Mononuclear cell (primary cell): ENCODE data around the gene CCDC85C. TPM values are rescaled to one million over a fixed set of nuclear protein-coding genes. Genes with fewer than 3 reads are reported as not detected.

Experiments used
- H3K27me3 ChIP-seq: 2 replicates; pipeline ENCODE4 v1.6.0; 2011; ENCODE audit warnings: low read length, control low read depth; ENCODE audit not compliant: insufficient read depth
- H3K4me1 ChIP-seq: 2 replicates; pipeline ENCODE4 v1.5.1; 2011; ENCODE audit warnings: mild to moderate bottlenecking, low read length, control low read depth; ENCODE audit not compliant: insufficient read depth
- H3K4me3 ChIP-seq: 2 replicates; pipeline ENCODE4 v1.5.1; 2011; ENCODE audit warnings: mild to moderate bottlenecking, low read length, moderate library complexity
- H3K9me3 ChIP-seq: 2 replicates; pipeline ENCODE4 v1.5.1; 2011; ENCODE audit warnings: low read depth, mild to moderate bottlenecking, control low read depth, low read length
- total RNA-seq: library from RNA; depleted of rRNA; stranded (reverse); fragments of >200 nt; gene quantifications from one replicate; pipeline ENCODE4 v1.2.3, GENCODE V29; 2012

The CCDC85C gene
- total RNA-seq, 1 donor, result 2.9 TPM

GRCh38 chr14:99636487-99636886, 32.5 kb upstream of the CCDC85C start:
- no peaks in the 10 kb centered on the region for H3K4me1 ChIP-seq
- H3K4me3 ChIP-seq, result no peak overlapping the region
- H3K27me3 ChIP-seq, result no peaks in the 10 kb centered on the region
- H3K9me3 ChIP-seq, result no peaks in the 10 kb centered on the region

DNA sequence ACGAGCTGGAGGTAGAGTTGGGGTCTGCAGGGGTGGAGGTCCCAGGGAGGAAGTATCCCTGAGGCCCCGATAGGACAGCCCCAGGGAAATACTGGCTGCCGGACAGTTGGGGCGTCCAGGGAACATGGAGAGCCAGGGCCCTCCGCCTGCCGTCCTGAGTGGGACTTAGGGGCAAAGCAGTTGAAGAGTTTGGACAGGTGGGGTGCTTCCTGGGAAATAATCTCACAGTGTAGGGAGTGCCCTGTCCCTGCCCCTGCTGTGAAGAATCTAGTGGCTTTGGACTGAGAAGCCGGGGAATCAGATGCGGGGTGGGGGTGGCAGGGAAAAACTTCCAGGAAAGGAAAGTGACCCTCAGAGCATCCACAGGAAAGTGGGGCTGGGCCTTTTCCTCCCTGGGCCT, 31.1 kb upstream of the CCDC85C start:
- H3K4me1 ChIP-seq, result no peaks in the 10 kb centered on the region
- H3K9me3 ChIP-seq, result no peaks in the 10 kb centered on the region
- H3K27me3 ChIP-seq, result no peaks in the 10 kb centered on the region
- H3K4me3 ChIP-seq, result no peak overlapping the region

GRCh38 chr14:99634443-99634842, 30.4 kb upstream of the CCDC85C start:
- no peaks in the 10 kb centered on the region for H3K4me1 ChIP-seq
- no peaks in the 10 kb centered on the region for H3K9me3 ChIP-seq
- no peak overlapping the region for H3K4me3 ChIP-seq
- H3K27me3 ChIP-seq, result no peaks in the 10 kb centered on the region

- H3K27me3 ChIP-seq, result no peaks in the 10 kb centered on the region
- H3K4me1 ChIP-seq, result no peaks in the 10 kb centered on the region
- no peaks in the 10 kb centered on the region for H3K9me3 ChIP-seq
- no peak overlapping the region for H3K4me3 ChIP-seq
Observed at GRCh38 chr14:99633918-99634317, 29.9 kb upstream of the CCDC85C start.

- Histone ChIP-seq H3K9me3 (no peaks in the 10 kb centered on the region), H3K4me3 (no peak overlapping the region), H3K27me3 (no peaks in the 10 kb centered on the region), H3K4me1 (no peaks in the 10 kb centered on the region)
Observed at GRCh38 chr14:99633141-99633540, 29.1 kb upstream of the CCDC85C start.

DNA sequence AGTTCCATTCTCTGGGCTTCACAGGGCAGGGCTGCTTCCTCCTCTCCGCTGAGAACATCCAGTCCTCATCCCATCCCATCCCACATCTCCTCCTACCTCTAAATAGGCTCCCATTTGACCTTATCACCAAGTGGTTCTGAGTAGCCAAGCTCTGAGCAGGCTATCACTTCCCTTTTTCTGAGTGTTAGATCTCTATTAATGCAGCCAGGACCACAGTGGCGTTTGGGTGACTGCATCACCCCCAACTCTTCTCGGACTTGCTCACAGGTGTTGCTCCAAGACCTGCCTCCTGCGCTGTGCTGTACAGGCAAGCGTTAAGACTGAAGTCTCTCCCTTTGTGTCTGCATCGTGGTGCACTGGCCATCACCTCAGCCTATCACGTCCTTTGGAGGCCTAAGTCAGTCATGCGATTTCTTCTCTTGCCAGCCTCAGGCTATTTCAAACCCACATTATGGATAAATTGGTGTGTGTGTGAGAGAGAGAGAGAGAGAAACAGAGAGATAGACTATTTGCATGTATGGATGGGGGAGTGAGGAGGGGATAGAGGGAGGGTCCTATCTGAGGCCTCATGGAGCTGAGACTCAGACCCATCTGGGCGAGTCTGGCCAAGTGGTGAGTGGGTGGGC, 28.5 kb upstream of the CCDC85C start:
- Histone ChIP-seq H3K27me3 (no peaks in the 10 kb centered on the region), H3K4me1 (no peaks in the 10 kb centered on the region), H3K9me3 (no peaks in the 10 kb centered on the region), H3K4me3 (no peak overlapping the region)

DNA sequence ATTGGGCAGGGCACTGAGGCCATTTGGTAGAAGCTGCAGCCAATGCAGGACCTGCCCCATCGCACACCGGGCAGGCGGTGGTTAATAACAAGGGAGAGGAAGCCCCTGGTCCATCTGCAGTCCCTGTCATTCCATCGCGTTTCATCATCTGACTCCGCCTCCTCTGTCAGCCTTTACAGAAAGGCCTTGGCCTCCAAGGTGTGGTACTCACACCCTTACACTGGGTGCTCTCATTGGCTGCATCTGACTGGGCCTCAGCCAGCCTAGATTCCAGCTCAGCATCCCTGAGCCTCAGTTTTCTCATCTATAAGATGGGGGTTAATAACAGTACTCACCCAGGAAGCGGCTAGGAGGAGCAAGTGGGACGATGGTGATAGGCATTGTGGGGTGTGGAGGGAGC, 26.2 kb upstream of the CCDC85C start:
- Histone ChIP-seq H3K4me3 (no peak overlapping the region), H3K27me3 (no peaks in the 10 kb centered on the region), H3K4me1 (no peaks in the 10 kb centered on the region), H3K9me3 (no peaks in the 10 kb centered on the region)

- H3K27me3 ChIP-seq, result no peaks in the 10 kb centered on the region
- no peaks in the 10 kb centered on the region for H3K4me1 ChIP-seq
- no peak overlapping the region for H3K4me3 ChIP-seq
- no peaks in the 10 kb centered on the region for H3K9me3 ChIP-seq
Observed at GRCh38 chr14:99628887-99629618, 25.0 kb upstream of the CCDC85C start.

GRCh38 chr14:99627510-99628381, 23.7 kb upstream of the CCDC85C start:
- Histone ChIP-seq H3K27me3 (no peaks in the 10 kb centered on the region), H3K4me1 (no peaks in the 10 kb centered on the region), H3K9me3 (no peaks in the 10 kb centered on the region), H3K4me3 (no peak overlapping the region)

DNA sequence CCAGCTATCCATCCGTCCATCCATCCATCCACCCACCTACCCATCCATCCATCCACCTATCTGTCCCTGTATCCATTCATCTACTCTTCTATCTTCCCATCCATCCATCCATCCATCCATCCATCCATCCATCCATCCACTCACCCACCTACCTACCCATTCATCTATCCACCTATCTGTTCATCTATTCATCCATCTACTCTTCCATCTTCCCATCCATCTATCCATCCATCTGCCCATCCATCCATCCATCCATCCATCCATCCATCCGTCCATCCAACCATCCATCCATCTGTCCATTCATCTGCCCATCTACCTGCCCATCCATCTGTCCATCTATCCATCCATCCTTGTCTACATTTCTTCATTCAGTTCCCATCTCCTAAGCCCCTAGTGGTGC, 23.1 kb upstream of the CCDC85C start:
- Histone ChIP-seq H3K27me3 (no peaks in the 10 kb centered on the region), H3K9me3 (no peaks in the 10 kb centered on the region), H3K4me3 (no peak overlapping the region), H3K4me1 (no peaks in the 10 kb centered on the region)

DNA sequence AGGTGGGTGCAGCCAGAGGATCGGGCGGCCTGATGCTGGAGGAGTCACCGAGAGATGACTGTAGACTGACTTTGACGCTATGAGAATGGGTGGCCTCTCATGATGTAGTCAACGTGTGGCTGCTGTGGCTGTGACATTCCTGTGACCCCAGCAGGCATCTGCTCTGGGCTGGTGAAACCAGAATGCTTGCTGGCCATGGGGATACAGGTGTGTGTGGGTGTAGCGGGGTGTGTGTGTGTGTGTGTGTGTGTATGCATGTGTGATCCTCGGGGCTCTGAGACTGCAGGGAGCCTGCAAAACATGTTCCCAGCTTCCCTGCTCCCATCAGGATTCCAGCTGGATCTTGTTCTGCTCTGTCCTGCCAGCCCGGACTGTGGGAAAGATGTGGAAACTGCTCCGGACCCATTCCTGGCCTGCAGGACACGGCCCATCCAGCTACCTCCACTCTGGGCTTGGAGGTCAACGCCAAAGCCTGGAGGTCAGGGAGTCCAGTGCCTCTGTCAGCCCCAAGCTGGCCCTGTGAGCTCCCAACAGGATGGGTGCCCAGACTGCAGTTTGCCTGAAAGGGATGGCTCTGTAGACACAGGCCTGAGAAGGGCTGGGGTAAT, 22.1 kb upstream of the CCDC85C start:
- Histone ChIP-seq H3K9me3 (no peaks in the 10 kb centered on the region), H3K27me3 (no peaks in the 10 kb centered on the region), H3K4me1 (no peaks in the 10 kb centered on the region), H3K4me3 (no peak overlapping the region)

- Histone ChIP-seq H3K27me3 (no peaks in the 10 kb centered on the region), H3K9me3 (no peaks in the 10 kb centered on the region), H3K4me1 (no peaks in the 10 kb centered on the region)
Observed at GRCh38 chr14:99625476-99625875, 21.5 kb upstream of the CCDC85C start.

DNA sequence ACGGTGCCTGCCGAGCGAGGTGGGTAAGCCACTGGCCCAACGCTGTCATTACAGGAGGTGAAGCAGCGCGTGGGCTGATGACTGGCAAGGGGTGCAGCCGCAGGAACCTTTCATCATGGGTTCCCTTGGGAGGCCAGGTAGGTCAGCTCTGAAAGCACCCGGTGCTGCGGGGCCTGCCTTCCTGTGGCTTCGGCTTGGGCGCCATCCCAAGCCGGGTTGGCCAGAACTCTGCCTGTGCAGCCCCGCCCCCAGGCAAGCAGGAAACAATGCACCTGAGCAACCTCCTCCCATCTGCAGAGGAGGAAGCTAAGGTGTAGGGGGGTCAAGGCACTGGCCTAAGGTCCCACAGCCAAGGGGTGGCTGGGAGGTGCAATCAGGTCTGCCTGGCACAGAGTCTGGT, 21.0 kb upstream of the CCDC85C start:
- H3K27me3 ChIP-seq, result no peaks in the 10 kb centered on the region
- H3K4me1 ChIP-seq, result no peaks in the 10 kb centered on the region
- H3K4me3 ChIP-seq, result no peak overlapping the region
- H3K9me3 ChIP-seq, result no peaks in the 10 kb centered on the region

More at GRCh38 chr14:99625476-99625875, 21.5 kb upstream of the CCDC85C start:
- H3K4me3 ChIP-seq, result no peak overlapping the region

GRCh38 chr14:99624024-99624423, 20.0 kb upstream of the CCDC85C start:
- Histone ChIP-seq H3K4me1 (no peaks in the 10 kb centered on the region), H3K9me3 (no peaks in the 10 kb centered on the region), H3K27me3 (no peaks in the 10 kb centered on the region), H3K4me3 (no peak overlapping the region)

- H3K9me3 ChIP-seq, result no peaks in the 10 kb centered on the region
- no peaks in the 10 kb centered on the region for H3K4me1 ChIP-seq
- peaks cover under 1% of the 10 kb centered on the region for H3K27me3 ChIP-seq
- H3K4me3 ChIP-seq, result no peak overlapping the region
Observed at GRCh38 chr14:99621948-99622347, 17.9 kb upstream of the CCDC85C start.
